GM21390 (cell line): ENCODE measurements around the gene RFC2.

ENCODE experiments used
- ATAC-seq: cut with Tn5 transposase; IDR thresholded peaks from one replicate; pipeline ENCODE4 v1.9.1; 2021; ENCODE audit not compliant: unreplicated experiment

RFC2 gene

DNA sequence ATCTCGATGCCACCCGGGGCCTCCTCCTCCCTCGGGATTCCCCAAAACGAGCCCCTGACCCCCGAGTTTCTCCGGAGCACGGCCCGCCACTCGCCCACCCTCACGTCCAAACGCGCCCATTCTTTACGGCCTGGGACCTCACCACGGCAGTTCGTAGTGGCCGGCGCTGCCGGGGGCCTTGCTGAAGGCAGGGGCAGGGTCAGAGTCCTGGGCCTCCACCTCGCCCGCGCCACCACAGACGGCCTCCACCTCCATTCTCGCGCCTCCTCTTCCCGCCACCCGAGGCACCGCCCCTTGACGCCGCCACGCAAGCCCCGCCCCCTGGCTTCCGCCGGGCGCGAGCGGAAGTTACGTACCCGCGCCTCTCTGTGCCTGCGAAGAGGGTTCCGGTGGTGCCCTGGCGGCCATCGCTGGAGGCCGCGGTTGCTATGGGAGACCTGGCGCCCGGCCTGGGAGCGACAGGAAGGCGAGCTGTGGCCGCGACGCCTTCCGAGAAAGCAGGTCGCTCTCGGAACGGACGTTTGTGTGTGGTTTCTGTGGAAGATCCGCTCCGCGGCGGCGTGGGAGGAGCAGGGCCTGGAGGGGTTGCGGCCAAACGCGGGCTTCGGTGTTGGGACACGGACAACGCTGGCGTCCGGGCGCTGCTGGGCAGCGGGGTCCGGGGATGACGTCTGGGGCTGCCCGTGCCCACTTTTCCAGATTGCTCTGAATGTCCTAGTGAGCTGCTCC, at the start of gene RFC2:
Gene RFC2, minus strand, starts transcription at position 271 of the 729 bp plus-strand sequence. Its CDS starts 16 bp downstream, at position 255.
- ATAC-seq, result peak; percentile 88

- no peak for ATAC-seq
Observed at GRCh38 chr7:74302745-74303221, 48.6 kb upstream of the RFC2 start.

- no peak for ATAC-seq
Observed at GRCh38 chr7:74300926-74301325, 46.7 kb upstream of the RFC2 start.

GRCh38 chr7:74299401-74299800, 45.2 kb upstream of the RFC2 start:
- no peak for ATAC-seq

DNA sequence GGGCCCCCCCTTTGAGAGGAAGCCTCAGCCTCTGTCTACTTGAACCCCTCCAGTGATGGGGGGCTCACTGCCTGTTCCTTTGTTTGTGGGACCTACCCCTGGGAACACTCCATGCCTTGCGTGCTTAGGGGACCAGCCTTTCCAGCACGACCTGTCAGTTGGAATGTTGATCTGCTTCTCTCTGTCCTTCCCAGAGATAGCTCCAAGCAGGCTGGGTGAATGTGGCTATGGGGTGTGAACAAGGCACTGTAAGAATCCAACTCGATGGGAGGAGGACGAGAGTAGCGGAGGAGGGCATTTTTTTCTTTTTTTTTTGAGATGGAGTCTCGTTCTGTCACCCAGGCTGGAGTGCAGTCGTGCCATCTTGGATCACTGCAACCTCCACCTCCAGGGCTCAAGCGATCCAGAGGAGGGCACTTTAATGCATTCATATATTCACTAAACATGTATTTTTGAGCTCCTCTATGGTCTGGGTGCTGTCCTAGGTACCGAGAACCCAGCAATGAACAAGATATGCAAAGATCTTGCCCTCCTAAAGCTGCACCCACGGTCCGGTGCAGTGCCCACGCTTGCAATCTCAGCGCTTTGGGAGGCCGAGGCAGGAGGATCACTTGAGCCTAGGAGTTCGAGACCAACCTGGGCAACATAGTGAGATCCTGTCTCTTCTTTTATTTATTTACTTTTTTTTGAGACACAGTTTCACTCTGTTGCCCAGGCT, 43.5 kb upstream of the RFC2 start:
- ATAC-seq, result no peak

GRCh38 chr7:74294191-74294998, 40.2 kb upstream of the RFC2 start:
- ATAC-seq, result no peak

- no peak for ATAC-seq
Observed at GRCh38 chr7:74293577-74293908, 39.3 kb upstream of the RFC2 start.

DNA sequence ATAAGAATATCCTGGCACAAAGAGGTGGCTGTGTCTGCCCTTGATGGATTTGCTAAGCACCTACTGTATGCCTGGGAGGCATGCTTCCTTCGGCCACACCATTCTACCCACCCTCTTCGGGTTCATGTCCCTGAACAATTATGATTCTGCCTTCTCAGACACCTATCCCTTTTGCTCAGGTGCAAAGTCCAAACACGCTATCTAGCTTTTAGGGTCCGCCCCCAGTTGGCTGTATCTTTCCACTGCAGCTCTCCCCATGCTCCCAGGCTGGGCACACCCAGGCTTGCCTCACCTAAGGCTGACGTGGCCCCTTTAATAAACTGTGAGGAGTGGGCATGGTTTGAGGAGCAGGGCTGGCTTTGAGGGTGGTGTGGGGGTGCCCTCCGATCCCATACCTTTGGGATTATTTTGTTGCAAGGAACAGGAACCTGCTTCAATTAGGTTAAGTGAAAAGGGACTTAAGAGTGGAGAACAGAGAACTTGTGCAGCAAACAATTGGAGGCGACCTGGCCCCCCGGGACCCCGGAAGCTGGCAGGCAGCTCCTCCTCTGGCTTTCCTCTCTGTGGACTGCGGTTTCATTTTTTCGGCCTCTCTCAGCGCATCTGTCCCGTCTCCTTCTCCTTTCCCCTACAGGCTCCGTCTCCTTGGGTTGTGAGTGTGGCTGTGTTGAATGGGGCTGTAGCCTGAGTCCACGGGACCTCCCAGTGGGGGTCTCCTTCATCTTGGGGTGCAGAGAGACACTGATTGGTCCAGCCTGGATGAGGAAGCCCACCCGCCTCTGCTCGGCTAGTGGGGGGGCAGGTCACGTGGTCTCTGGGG, 38.8 kb upstream of the RFC2 start:
- no peak for ATAC-seq

DNA sequence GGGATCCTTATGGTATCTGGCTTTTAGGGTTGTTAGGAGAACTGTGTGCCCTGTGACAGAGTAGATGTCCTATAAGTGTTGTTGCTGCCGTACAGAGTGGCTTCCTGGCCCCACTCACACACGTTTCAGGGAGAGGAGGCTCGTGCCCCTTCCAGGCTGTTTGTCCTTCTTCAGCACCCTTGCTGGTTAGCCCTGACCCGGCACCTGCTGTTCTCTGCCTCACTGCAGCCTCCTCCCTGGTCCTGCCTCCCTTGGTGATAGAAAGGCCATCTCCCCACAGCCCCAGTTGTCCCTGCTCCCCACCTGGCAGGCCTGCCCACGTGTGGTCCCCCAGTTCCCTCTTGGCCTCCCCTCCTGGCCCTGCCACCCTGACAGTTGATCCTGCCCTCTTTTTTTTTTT, 37.3 kb upstream of the RFC2 start:
- no peak for ATAC-seq

GRCh38 chr7:74290981-74291441, 36.8 kb upstream of the RFC2 start:
- ATAC-seq, result no peak

GRCh38 chr7:74290553-74290950, 36.4 kb upstream of the RFC2 start:
- ATAC-seq, result no peak

- ATAC-seq, result no peak
Observed at GRCh38 chr7:74289659-74290552, 35.7 kb upstream of the RFC2 start.

DNA sequence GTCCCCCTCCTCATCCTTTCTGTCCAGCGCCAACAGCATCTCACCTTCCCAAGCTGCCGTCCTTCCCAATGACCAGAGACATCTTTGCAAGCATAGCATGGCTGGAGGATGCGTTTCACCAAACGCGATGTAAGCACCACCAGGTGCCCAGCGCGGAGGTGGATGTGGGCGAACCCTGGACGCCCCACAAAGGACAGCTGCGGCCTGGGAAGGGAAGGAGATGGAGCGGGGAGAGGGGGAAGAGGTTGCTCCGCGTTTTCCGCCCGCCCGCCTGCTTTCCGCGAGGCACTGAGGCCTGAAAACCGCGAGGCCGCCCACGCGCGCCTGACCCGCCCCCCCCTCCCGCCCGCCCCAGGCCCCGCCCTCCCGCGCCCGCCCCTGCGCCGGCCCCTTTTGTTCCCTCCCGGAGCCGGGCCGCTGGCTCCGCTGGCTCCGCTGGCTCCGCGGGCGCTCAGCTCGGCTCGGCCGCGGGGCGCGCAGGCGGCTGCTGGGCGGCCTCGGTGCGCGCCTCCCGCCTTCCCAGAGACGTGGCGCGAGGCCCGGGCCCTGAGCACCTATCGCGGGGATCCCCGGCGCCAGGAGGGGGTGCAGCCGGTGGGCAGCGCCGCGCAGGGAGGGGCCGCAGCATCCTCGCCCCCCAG, 34.9 kb upstream of the RFC2 start, which contains the start of gene CLIP2:
Gene CLIP2, plus strand, starts transcription at position 390 of the 641 bp plus-strand sequence. CDS start 28,140 bp downstream, outside the sequence.
- ATAC-seq, result peak; percentile 48

DNA sequence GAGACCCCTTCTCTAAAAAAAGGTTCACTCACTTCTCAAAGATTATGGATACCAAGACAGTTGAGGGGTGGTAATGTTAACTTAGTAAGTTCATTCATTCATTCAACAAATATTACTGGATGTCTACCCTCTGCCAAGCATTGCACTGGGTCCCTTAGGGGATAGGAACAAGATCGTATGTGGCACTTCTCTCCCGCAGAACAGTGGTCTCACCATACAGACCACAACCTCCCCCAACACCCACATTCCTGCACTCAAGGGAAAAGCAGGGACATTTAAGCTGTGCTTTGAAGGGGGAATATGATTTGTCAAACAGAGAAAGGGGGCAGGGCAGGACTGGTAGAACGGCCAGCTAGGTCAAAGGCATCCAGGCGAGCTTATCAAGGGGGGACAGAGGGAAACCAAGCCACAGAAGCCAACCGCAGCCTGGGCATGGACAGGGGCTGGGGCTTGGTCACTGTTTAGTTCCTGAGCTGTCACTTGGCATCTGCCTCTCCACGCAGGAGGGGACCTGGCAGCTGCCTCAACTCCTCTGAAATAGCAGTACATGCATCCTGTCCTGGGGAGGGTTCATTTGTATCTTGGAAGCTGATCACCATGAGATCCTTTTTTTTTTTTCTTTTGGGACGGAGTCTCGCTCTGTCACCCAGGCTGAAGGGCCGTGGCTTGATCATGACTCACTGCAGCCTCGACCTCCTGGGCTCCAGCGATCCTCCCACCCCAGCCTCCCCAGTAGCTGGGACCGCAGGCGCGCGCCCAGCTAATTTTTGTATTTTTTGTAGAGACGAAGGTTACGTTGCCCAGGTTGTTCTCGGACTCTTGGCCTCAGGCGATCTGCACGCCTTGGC, 34.1 kb upstream of the RFC2 start:
- ATAC-seq, result no peak

DNA sequence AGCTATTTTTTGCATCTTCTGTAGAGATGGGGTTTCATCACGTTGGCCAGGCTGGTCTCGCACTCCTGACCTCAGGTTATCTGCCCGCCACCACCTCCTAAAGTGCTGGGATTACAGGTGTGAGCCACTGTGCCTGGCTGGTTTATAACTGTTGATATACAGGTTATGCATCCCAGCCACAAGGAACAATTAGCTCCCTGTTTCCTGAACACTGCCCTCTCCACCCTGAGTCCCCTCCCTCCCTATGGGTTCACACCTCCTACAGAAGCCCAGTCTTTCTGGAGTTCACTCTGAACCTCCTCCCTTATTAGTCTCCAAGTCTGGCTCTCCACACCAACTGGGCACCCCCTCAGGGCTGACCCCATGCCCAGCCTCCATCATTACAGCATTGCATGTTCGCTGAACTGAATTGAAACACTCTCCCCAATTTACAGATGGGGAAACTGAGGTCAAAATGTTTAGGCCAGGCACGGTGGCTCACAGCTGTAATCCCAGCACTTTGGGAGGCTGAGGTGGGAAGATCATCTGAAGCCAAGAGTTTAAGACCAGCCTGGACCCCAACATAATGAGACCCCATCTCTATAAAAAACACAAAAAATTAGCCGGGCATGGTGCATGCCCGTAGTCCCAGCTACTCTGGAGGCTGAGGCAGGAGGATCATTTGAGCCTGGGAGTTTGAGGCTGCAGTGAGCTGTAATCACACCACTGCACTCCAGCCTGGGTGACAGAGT, 33.3 kb upstream of the RFC2 start:
- ATAC-seq, result no peak

DNA sequence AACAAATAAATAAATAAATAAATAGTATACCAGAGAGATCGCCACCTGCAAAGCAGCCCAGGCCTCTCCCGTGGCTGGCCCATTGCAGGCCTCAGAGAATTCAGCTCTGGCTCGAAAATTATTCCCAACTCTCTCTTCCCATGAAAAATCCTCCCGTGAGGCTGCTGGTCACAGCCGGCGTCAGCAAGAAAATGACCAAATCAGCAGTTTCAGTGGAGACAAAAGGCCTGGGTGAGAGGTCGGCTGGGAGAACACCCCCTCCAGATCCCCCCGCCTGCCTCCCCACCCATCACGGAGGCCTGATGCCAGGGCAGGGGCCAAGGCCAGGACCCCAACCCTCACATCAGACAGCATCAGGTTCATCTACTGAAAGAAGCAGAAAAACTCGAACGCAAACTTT, 31.9 kb upstream of the RFC2 start:
- no peak for ATAC-seq

DNA sequence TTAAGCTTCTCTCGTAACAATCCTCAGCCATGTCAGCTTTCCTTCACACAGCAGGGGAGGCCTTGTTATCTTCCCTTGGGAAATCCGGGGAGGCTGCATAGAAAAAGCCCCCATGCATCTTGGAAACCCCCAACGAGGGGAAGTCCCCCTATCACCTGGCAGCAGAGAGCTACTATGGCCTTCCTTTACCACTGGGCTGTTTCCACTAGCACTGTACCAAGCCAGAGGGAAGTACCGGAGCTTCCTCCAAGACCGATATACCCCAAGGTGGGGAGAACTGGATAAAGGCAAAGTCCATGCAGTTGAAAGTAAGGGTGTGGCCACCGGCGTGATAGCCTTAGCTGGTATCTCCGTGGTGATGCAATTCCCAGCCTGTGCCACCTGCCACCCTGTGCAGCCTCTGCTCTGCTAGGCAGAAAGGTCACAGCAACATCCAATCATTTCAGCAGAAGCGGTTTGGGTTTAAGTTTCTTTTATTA, 30.6 kb upstream of the RFC2 start:
- no peak for ATAC-seq
